WTC11 (cell line): ENCODE data around the gene SLC24A4.

Experiments used
- ATF3 ChIP-seq: sonication (generic); formaldehyde crosslinking; conservative IDR thresholded peaks from 2 replicates; pipeline ENCODE4 v1.8.1; 2022; ENCODE audit warnings: mild to moderate bottlenecking, missing genetic modification reagents
- CREM ChIP-seq: sonication (generic); formaldehyde crosslinking; IDR thresholded peaks from 2 replicates; pipeline ENCODE4 v1.8.1; 2022; ENCODE audit warnings: mild to moderate bottlenecking, missing genetic modification reagents, moderate library complexity
- CTCF ChIP-seq: fragments of 200-600 bp; IDR thresholded peaks from 2 replicates; pipeline ENCODE4 v1.8.0; 2022; ENCODE audit warnings: antibody characterized with exemption
- E2F4 ChIP-seq: sonication (generic); formaldehyde crosslinking; IDR thresholded peaks from 2 replicates; pipeline ENCODE4 v1.8.1; 2022; ENCODE audit warnings: low read depth, mild to moderate bottlenecking, moderate library complexity, missing genetic modification reagents, borderline replicate concordance
- ETV6 ChIP-seq: sonication (generic); formaldehyde crosslinking; IDR thresholded peaks from 2 replicates; pipeline ENCODE4 v1.8.1; 2022; ENCODE audit warnings: mild to moderate bottlenecking, missing genetic modification reagents
- FOXK1 ChIP-seq: sonication (generic); formaldehyde crosslinking; IDR thresholded peaks from 2 replicates; pipeline ENCODE4 v1.8.0; 2022; ENCODE audit warnings: mild to moderate bottlenecking, moderate library complexity, missing genetic modification reagents
- SMAD3 ChIP-seq: sonication (generic); formaldehyde crosslinking; IDR thresholded peaks from 2 replicates; pipeline ENCODE4 v1.8.0; 2022; ENCODE audit warnings: missing genetic modification reagents, mild to moderate bottlenecking, borderline replicate concordance
- SOX15 ChIP-seq: fragments of 250-450 bp; sonication (Bioruptor Pico); IDR thresholded peaks from 2 replicates; pipeline ENCODE4 v1.9.0; 2021; ENCODE audit warnings: mild to moderate bottlenecking
- ZMAT4 ChIP-seq: fragments of 250-450 bp; sonication (Bioruptor Pico); IDR thresholded peaks from 2 replicates; pipeline ENCODE4 v1.9.0; 2021; ENCODE audit warnings: mild to moderate bottlenecking
- ZNF317 ChIP-seq: sonication (generic); formaldehyde crosslinking; IDR thresholded peaks from 2 replicates; pipeline ENCODE4 v1.8.1; 2023; ENCODE audit warnings: low read depth, mild to moderate bottlenecking, moderate library complexity, missing genetic modification reagents, borderline replicate concordance
- TF ChIP-seq, protein P1 (sequence below): sonication (generic); formaldehyde crosslinking; IDR thresholded peaks from 2 replicates; pipeline ENCODE4 v1.8.0; 2022; ENCODE audit warnings: mild to moderate bottlenecking, missing genetic modification reagents
- TF ChIP-seq, protein P2 (sequence below): sonication (generic); formaldehyde crosslinking; IDR thresholded peaks from 2 replicates; pipeline ENCODE4 v1.8.1; 2022; ENCODE audit warnings: low read depth, missing genetic modification reagents, borderline replicate concordance
- TF ChIP-seq, protein P3 (sequence below): sonication (generic); formaldehyde crosslinking; IDR thresholded peaks from 2 replicates; pipeline ENCODE4 v1.8.1; 2023; ENCODE audit warnings: mild to moderate bottlenecking, missing genetic modification reagents

- TF ChIP-seq ZMAT4 (no peak), CTCF (no peak), ATF3 (CRISPR knock-in tag) (no peak), E2F4 (CRISPR knock-in tag) (no peak), ZNF317 (CRISPR knock-in tag) (no peak), ETV6 (no peak), CREM (CRISPR knock-in tag) (no peak), SMAD3 (no peak), SOX15 (CRISPR knock-in tag) (no peak), FOXK1 (CRISPR knock-in tag) (no peak)
- TF ChIP-seq, protein P1, sequence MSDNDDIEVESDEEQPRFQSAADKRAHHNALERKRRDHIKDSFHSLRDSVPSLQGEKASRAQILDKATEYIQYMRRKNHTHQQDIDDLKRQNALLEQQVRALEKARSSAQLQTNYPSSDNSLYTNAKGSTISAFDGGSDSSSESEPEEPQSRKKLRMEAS, result no peak
- TF ChIP-seq, protein P2, sequence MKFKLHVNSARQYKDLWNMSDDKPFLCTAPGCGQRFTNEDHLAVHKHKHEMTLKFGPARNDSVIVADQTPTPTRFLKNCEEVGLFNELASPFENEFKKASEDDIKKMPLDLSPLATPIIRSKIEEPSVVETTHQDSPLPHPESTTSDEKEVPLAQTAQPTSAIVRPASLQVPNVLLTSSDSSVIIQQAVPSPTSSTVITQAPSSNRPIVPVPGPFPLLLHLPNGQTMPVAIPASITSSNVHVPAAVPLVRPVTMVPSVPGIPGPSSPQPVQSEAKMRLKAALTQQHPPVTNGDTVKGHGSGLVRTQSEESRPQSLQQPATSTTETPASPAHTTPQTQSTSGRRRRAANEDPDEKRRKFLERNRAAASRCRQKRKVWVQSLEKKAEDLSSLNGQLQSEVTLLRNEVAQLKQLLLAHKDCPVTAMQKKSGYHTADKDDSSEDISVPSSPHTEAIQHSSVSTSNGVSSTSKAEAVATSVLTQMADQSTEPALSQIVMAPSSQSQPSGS (CRISPR knock-in tag), result no peak
- TF ChIP-seq, protein P3, sequence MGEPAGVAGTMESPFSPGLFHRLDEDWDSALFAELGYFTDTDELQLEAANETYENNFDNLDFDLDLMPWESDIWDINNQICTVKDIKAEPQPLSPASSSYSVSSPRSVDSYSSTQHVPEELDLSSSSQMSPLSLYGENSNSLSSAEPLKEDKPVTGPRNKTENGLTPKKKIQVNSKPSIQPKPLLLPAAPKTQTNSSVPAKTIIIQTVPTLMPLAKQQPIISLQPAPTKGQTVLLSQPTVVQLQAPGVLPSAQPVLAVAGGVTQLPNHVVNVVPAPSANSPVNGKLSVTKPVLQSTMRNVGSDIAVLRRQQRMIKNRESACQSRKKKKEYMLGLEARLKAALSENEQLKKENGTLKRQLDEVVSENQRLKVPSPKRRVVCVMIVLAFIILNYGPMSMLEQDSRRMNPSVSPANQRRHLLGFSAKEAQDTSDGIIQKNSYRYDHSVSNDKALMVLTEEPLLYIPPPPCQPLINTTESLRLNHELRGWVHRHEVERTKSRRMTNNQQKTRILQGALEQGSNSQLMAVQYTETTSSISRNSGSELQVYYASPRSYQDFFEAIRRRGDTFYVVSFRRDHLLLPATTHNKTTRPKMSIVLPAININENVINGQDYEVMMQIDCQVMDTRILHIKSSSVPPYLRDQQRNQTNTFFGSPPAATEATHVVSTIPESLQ (CRISPR knock-in tag), result no peak
Measured at GRCh38 chr14:92525322-92526095, 202.5 kb downstream of the SLC24A4 start.
